Suprapubic skin (tissue), 3 donors: ENCODE data around the gene PISD.

ENCODE experiments used
- POLR2AphosphoS5 ChIP-seq, 3 donors: sonication (generic); formaldehyde crosslinking; IDR thresholded peaks; one replicate each; pipeline ENCODE4 v1.6.1; 2017; ENCODE audit warnings: antibody characterized with exemption in 3 of 3
- TF ChIP-seq, protein P1 (sequence below), 2 donors: fragments of 200-600 bp in 1 of 2; fragments of 450-650 bp in 1 of 2; sonication (generic) in 1 of 2; IDR thresholded peaks; one replicate each; pipeline ENCODE4 v1.5.1; 2016 to 2019; ENCODE audit warnings: antibody characterized with exemption in 2 of 2, mild to moderate bottlenecking in 1 of 2, moderate library complexity in 1 of 2

- TF ChIP-seq, protein P1, sequence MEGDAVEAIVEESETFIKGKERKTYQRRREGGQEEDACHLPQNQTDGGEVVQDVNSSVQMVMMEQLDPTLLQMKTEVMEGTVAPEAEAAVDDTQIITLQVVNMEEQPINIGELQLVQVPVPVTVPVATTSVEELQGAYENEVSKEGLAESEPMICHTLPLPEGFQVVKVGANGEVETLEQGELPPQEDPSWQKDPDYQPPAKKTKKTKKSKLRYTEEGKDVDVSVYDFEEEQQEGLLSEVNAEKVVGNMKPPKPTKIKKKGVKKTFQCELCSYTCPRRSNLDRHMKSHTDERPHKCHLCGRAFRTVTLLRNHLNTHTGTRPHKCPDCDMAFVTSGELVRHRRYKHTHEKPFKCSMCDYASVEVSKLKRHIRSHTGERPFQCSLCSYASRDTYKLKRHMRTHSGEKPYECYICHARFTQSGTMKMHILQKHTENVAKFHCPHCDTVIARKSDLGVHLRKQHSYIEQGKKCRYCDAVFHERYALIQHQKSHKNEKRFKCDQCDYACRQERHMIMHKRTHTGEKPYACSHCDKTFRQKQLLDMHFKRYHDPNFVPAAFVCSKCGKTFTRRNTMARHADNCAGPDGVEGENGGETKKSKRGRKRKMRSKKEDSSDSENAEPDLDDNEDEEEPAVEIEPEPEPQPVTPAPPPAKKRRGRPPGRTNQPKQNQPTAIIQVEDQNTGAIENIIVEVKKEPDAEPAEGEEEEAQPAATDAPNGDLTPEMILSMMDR (IDR thresholded peaks at IDR 0.05) = no peak
- TF ChIP-seq POLR2AphosphoS5 (IDR thresholded peaks at IDR 0.05) = no peak
Observed at GRCh38 chr22:31588970-31589675, 72.9 kb downstream of the PISD start.
